GM18909 (cell line): Measurements from ENCODE around the gene RCSD1.

ENCODE experiments used
- ATAC-seq: cut with Tn5 transposase; IDR thresholded peaks from one replicate; pipeline ENCODE4 v1.9.1; 2021; ENCODE audit warnings: mild to moderate bottlenecking; ENCODE audit not compliant: unreplicated experiment, poor library complexity

The RCSD1 gene

DNA sequence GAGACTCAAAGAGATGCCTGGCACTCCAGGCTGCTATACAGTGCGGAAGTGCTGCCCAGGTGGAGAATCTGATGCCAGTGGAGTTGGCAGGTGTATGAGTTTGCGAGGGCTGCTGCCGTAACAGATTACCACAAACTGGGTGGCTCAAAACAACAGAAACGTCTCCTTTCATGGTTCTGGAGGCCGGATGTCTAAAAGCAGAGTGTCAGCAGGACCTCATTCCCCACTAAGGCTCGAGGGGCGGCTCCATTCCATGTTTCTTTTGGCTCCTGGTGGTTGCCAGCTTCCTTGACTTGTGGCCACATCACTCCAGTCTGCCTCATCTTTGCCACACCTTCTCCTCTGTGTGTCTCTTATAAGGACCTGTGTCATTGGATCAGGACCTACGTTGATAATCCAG, 10.0 kb downstream of the RCSD1 start:
- ATAC-seq = no peak

- no peak for ATAC-seq
Measured at GRCh38 chr1:167641786-167642500, 11.9 kb downstream of the RCSD1 start.

DNA sequence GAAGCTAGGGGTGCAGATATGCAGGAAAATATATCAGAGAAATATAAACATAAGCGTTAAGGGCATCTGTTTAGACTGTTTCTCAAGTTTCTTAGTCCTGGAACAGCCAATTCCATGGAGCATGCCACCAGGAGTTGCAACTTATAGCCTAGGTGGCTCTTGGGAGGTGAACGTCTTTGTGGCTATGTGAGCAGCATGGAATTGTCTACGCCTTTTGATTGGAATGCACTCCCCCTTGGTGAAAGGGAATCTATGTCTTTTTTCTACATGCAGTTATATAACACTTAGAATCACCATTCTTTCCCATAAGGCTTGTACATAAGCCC, 12.4 kb downstream of the RCSD1 start:
- no peak for ATAC-seq

DNA sequence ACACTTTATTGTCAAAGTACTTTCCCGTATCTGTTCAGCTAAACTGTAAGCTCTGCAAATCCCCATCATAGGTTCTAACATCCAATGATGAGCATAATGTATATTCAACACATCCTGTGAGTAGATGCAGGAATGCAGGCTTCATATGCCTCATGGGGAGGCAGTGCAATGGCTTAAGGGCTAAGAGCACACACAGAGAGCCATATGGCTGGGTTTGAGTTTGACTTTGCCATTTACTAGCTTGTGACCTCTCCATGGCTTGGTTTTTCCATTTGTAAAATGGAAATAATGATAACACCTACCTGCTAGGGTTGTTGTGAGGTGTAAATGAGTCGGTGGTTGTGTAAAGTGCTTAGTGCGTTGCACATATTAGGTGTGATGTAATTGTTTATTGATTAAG, 13.4 kb downstream of the RCSD1 start:
- no peak for ATAC-seq

- no peak for ATAC-seq
Measured at GRCh38 chr1:167644551-167644950, 14.5 kb downstream of the RCSD1 start.

DNA sequence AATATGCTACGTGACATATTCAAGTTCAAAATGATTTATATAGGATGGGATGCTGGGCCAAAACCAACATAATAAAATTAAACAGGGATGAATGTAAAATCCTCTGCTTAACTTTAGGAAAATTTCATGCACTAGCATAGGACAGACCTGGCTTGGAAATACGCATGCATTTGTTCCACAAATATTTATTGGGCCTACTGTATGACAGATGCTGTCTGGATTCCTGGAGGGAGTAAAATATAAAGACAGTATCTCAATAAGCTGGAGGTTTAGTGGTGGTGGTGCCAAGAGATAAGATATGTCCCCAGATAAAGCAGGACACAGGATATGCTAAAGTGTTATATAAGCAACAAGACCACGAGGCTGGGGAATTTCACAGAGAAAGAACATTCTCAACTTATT, 15.1 kb downstream of the RCSD1 start:
- no peak for ATAC-seq

- ATAC-seq = no peak
Measured at GRCh38 chr1:167645625-167646414, 15.8 kb downstream of the RCSD1 start.

- no peak for ATAC-seq
Measured at GRCh38 chr1:167648252-167648849, 18.3 kb downstream of the RCSD1 start.

DNA sequence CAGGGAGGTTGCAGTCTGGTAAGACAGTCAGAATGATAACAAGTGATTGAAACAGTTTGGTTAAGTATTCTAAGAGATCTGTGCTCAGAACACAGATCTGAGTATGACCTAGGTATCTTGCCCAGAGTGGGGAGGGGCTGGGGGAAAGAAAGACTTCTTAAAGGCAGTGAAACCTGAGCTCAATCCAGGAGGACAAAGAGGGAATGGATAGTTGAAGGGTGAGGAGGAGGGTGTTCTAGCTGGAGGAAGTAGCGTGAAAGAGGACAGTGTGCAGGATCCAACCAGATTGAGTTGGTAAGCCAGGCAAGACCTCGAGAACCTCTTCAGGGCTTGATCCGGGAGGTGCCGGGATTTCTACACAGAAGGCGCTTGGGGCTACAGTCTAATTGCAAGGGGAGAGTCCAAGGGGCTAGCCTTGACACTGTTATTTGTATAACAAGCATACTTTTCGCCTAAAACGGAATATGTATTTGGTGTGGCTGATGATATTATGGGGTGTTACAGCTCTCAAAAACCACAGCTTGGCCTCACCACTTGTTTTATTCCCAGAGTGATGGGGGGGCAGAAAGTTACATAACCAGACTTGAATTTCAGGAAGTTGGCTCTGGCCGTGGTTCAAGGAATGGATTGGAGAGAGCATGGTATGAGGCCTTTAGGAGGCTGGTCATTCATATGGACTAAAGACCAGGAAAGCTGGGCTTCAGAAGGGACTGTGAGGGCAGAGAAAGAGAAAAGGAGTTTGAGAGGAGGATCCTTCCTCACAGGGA, 19.1 kb downstream of the RCSD1 start:
- ATAC-seq = no peak

DNA sequence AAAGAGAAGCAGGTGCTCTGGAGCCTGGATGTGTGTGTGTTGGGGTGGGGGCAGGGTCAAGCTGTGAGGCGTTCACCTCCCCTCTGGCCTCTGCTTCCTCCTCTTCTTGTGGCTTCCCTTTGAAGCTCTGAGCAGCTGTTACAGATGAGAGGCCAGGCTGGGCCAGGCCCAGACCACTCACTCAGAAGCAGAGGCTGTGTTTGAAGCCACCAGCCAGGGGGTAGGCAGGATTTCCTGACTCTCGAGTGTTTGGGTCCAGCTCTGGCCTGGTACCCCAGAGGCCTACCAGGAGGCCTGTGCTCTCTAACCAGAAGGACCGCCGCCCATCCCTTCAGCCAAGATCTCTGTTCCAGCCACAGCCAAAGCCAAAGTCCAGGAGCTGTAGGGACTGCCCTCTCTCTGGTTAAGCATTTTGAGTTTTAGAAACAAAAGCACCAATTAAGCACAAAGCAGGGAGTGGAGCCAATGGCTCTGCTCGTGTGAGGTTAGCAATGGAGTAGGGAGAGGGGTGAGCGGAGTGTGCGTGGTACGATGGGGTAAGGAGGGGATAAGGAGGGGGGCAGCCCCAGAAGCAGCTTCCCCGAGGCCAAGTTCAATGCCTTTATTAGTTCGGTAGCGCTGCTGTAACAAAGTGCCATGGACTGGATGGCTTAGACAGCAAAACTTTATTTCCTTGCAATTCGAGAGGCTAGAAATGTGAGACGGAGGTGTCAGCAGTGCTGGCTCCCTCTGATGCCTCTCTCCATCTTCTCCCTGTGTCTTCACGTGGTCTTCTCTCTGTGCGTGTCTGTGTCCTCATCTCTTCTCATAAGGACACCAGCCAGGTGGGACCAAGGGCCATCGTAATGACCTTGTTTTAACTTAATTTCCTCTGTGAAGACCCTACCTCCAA, 20.5 kb downstream of the RCSD1 start:
- ATAC-seq = peak; percentile 80

DNA sequence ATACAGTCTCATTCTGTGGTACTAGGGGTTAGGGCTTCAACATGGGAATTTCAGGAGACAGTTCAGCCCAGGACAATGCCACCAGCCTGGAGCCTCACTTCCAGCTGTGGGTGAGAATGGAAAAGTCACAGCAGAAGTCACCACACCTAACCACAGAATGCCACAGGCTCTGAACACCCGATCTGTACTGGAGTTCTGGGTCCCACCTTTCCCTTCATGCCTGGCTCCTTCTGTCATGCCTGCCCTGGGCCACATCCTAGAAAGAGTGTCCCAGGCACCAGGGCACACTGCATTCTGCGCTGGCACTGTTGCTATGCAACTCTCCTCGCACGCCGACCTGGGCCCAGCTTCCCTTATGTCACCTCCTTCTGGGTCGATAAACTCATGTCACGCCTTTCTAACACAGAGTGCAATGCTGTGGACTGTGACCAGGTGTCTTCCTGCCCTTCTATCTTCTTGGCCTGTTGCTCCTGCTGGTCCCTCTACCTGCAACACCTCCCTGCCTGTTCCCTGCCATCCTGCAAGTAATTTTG, 21.2 kb downstream of the RCSD1 start:
- peak; percentile 61 for ATAC-seq

DNA sequence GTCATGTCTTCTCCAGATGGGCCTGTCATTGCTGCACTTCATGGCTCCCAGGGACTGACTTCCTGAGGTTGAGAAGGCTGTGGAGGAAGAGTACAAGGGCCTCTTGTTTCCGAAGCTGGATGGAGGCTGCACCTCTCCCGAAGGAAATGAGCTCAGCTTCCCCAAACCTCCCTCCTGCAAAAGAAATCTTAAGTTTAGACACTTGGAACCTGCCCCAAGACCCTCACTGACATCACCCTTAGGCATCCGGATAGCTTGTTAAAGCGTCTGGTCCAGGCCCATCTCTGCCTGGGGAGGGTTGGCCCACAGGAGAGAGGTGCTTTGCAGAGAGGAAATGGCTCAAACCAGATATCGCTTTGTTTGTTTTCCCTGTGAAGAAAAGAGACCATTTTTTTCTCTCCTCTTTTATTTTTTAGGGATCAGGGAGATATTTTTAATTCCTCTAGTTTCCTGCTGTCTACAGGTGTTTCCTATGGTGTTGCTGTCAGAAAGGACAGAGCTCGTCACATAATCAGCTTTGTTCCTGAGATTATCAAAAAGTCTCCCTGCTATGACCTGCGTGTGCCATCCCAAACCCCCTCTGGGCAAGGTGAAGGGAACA, 25.0 kb downstream of the RCSD1 start:
- no peak for ATAC-seq

GRCh38 chr1:167656657-167657056, 26.6 kb downstream of the RCSD1 start:
- no peak for ATAC-seq

GRCh38 chr1:167658574-167659328, 28.7 kb downstream of the RCSD1 start:
- ATAC-seq = no peak

GRCh38 chr1:167659450-167659849, 29.4 kb downstream of the RCSD1 start:
- no peak for ATAC-seq

DNA sequence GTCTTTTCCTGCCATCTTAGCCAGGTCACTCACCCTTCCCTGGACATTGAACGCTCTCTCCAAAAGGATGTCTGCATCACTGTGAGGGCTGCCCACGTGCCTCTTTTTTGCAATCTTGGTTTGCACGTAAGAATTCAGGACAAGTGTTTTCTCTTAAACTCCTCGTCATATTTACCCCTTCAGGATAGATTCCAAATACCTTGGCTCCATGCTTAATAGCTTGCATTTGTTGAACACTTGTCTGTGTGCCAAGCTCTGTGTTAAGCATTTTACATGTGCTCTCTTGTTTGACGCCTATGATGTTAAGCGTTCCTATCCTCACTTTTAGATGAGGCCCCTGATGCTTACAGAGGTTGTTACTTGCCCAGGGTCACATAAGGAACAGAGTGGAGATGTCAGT, 29.8 kb downstream of the RCSD1 start:
- no peak for ATAC-seq

GRCh38 chr1:167661527-167662426, 31.7 kb downstream of the RCSD1 start:
- no peak for ATAC-seq
